GM18867 (cell line): ENCODE measurements around the gene ZNF688.

Experiments used
- ATAC-seq: cut with Tn5 transposase; IDR thresholded peaks from one replicate; pipeline ENCODE4 v1.9.1; 2021; ENCODE audit warnings: mild to moderate bottlenecking, moderate library complexity; ENCODE audit not compliant: unreplicated experiment

Gene ZNF688

DNA sequence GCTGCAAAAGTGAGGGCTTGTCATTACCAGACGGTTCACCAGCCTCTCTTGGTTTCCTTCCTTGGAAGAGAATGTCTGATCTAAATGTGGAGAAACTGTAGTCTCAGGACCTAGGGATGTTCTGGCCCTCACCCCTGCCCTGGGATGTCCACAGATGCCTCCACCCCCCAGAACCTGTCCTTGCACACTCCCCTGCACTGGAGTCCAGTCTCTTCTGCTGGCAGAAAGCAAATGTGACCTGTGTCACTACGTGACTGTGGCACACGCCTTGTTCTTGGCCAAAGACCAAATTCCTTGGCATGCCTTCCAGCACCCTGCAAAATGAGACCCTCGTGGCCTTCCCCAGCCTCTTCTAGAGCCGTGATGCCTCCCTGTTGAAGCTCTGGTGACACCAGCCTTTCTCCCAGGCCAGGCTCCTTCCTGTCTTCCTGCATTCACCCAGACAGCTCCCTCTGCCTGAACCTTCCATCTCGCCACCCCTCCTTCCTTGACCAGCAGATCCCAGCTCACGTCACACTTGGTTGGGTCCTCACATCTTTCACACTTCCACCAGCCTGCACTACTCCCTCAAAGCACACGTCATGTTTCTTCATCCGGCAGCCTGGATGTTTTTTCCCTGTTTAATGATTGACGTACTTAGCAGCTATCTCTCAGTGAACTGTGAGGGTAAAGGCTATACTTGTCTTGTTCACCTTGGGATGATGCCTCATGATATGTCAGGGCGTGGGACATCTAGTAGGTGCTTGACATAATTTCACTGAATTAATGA lies 49.5 kb downstream of the ZNF688 start:
- no peak for ATAC-seq

DNA sequence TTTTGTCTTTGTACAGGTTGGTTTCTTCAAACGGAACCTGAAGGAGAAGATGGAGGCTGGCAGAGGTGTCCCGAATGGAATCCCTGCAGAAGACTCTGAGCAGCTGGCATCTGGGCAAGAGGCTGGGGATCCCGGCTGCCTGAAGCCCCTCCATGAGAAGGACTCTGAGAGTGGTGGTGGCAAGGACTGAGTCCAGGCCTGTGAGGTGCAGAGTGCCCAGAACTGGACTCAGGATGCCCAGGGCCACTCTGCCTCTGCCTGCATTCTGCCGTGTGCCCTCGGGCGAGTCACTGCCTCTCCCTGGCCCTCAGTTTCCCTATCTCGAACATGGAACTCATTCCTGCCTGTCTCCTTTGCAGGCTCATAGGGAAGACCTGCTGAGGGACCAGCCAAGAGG lies 50.0 kb downstream of the ZNF688 start:
- no peak for ATAC-seq
